CD4-positive, alpha-beta T cell (primary cell): ENCODE results near the gene ZNF532. TPM values are rescaled to one million over a fixed set of nuclear protein-coding genes. Genes with fewer than 3 reads are reported as not detected.

Experiments
- ATAC-seq: fragments of 200-7000 bp; cut with Tn5 transposase; one replicate; pipeline ENCODE4 v1.10.0; 2022; ENCODE audit warnings: mild to moderate bottlenecking; ENCODE audit not compliant: poor library complexity
- CTCF ChIA-PET: fragments of 350-600 bp; sonication (Branson Sonifier 250); formaldehyde crosslinking; loops from one replicate; lab custom pipeline; 2021; ENCODE audit warnings: antibody characterized with exemption, inconsistent platforms; lab: Charles Lee
- POLR2A ChIA-PET: fragments of 350-600 bp; sonication (Branson Sonifier 250); formaldehyde crosslinking; loops from one replicate; lab custom pipeline; 2021; ENCODE audit warnings: antibody characterized with exemption, inconsistent platforms; lab: Charles Lee
- DNase-seq, 14 experiments: peaks; one replicate each; pipeline ENCODE4 v3.0.0-alpha.2; 2013 to 2020; ENCODE audit warnings: mixed read lengths in 2 of 14
- H3K27ac ChIP-seq, 2 donors: one replicate each; pipeline versions ENCODE4 v1.5.1 to v1.7.0; 2013; ENCODE audit warnings: low read length in 2 of 2, low read depth in 1 of 2, mild to moderate bottlenecking in 1 of 2
- H3K27me3 ChIP-seq, 2 experiments: 1 replicate in 1 of 2; 2 replicates in 1 of 2; pipeline versions ENCODE4 v1.6.1 to v1.7.0; 2013; ENCODE audit warnings: low read length in 2 of 2, control low read depth in 1 of 2, mild to moderate bottlenecking in 1 of 2, moderate library complexity in 1 of 2; ENCODE audit not compliant: insufficient read depth in 2 of 2, control insufficient read depth in 1 of 2
- H3K36me3 ChIP-seq: one replicate; pipeline ENCODE4 v1.6.1; 2013; ENCODE audit warnings: low read length, control low read depth; ENCODE audit not compliant: insufficient read depth
- H3K4me1 ChIP-seq: one replicate; pipeline ENCODE4 v1.6.1; 2013; ENCODE audit warnings: low read length, control low read depth; ENCODE audit not compliant: insufficient read depth
- H3K4me3 ChIP-seq: one replicate; pipeline ENCODE4 v1.5.1; 2013; ENCODE audit warnings: mild to moderate bottlenecking, low read length, moderate library complexity
- H3K9me3 ChIP-seq, 2 experiments: 1 replicate in 1 of 2; 2 replicates in 1 of 2; pipeline versions ENCODE4 v1.6.1 to v1.7.0; 2013; ENCODE audit warnings: low read length in 2 of 2, mild to moderate bottlenecking in 2 of 2, control low read depth in 1 of 2, moderate library complexity in 1 of 2; ENCODE audit not compliant: control insufficient read depth in 1 of 2, insufficient read depth in 1 of 2
- H3K27ac Mint-ChIP-seq: one replicate; pipeline ENCODE4 v1.8.0; 2020; ENCODE audit warnings: mixed read lengths
- H3K27me3 Mint-ChIP-seq: one replicate; pipeline ENCODE4 v1.8.0; 2021; ENCODE audit warnings: mixed read lengths
- H3K36me3 Mint-ChIP-seq: one replicate; pipeline ENCODE4 v1.8.0; 2021; ENCODE audit warnings: low read depth, mixed read lengths
- H3K4me1 Mint-ChIP-seq: one replicate; pipeline ENCODE4 v1.8.0; 2021; ENCODE audit warnings: low read depth, mixed read lengths
- H3K4me3 Mint-ChIP-seq: one replicate; pipeline ENCODE4 v1.8.0; 2020; ENCODE audit warnings: mild to moderate bottlenecking, mixed read lengths
- H3K9me3 Mint-ChIP-seq: one replicate; pipeline ENCODE4 v1.8.0; 2020; ENCODE audit warnings: mixed read lengths
- CTCF ChIP-seq: fragments of 200-600 bp; IDR thresholded peaks from one replicate; pipeline ENCODE4 v1.8.0; 2022; ENCODE audit warnings: antibody characterized with exemption, mild to moderate bottlenecking
- intact Hi-C, 2 experiments: fragments of 100-400 bp; cut with DNase I in 1 of 2; cut with micrococcal nuclease in 1 of 2; formaldehyde crosslinking; loops; one replicate each; pipeline versions ENCODE4 v1.15.1 to v1.9.0; 2023 to 2025; cut with DNase I, micrococcal nuclease
- total RNA-seq, 174 experiments: library from RNA in 2 of 174; stranded (reverse) in 2 of 174; gene quantifications; one replicate each; pipeline ENCODE4 v1.2.3 and lab custom pipeline; 2021 to 2026

The ZNF532 gene
- total RNA-seq, 2 experiments from 2014 or later = 9.8 to 9.9 TPM

- TF ChIP-seq CTCF = no peak
- intact Hi-C loops = no loop called here
- no peak overlapping the region for H3K27ac ChIP-seq
- no peak for DNase-seq
- H3K4me1 Mint-ChIP-seq = no peaks in the 10 kb centered on the region
- no peaks in the 10 kb centered on the region for H3K4me1 ChIP-seq
- no peaks in the 10 kb centered on the region for H3K9me3 ChIP-seq
- ChIA-PET CTCF (no interaction called here), POLR2A (no interaction called here)
- H3K36me3 Mint-ChIP-seq = no peaks in the 10 kb centered on the region
- H3K36me3 ChIP-seq = no peaks in the 10 kb centered on the region
- ATAC-seq = no peak
- H3K27me3 ChIP-seq = peaks cover 0 to 2% of the 10 kb centered on the region in 2 experiments
- peaks cover 25% of the 10 kb centered on the region for H3K27me3 Mint-ChIP-seq
- H3K9me3 Mint-ChIP-seq = peaks cover 2% of the 10 kb centered on the region
- no peak overlapping the region for H3K27ac Mint-ChIP-seq
- H3K4me3 ChIP-seq = no peak overlapping the region
- H3K4me3 Mint-ChIP-seq = no peak overlapping the region
Measured at GRCh38 chr18:59026831-59027410, 162.2 kb downstream of the ZNF532 start.

- H3K27me3 ChIP-seq = peaks cover 2 to 5% of the 10 kb centered on the region in 2 experiments
- intact Hi-C loops = no loop called here
- ChIA-PET POLR2A (no interaction called here), CTCF (no interaction called here)
- no peak overlapping the region for H3K4me3 Mint-ChIP-seq
- ATAC-seq = no peak
- peaks cover 16% of the 10 kb centered on the region for H3K27me3 Mint-ChIP-seq
- no peak overlapping the region for H3K27ac Mint-ChIP-seq
- H3K36me3 ChIP-seq = no peaks in the 10 kb centered on the region
- no peak for TF ChIP-seq CTCF
- no peaks in the 10 kb centered on the region for H3K4me1 ChIP-seq
- H3K27ac ChIP-seq = no peak overlapping the region
- no peaks in the 10 kb centered on the region for H3K9me3 Mint-ChIP-seq
- no peaks in the 10 kb centered on the region for H3K36me3 Mint-ChIP-seq
- no peak overlapping the region for H3K4me3 ChIP-seq
- no peaks in the 10 kb centered on the region for H3K9me3 ChIP-seq
- H3K4me1 Mint-ChIP-seq = no peaks in the 10 kb centered on the region
- no peak for DNase-seq
Measured at GRCh38 chr18:59029663-59030429, 165.2 kb downstream of the ZNF532 start.

GRCh38 chr18:59032308-59032707 is 167.6 kb downstream of the ZNF532 start:
- CTCF ChIA-PET = no interaction called here
- Mint-ChIP-seq H3K36me3 (no peaks in the 10 kb centered on the region), H3K27ac (no peak overlapping the region), H3K4me3 (no peak overlapping the region), H3K9me3 (no peaks in the 10 kb centered on the region), H3K4me1 (no peaks in the 10 kb centered on the region), H3K27me3 (peaks cover 16% of the 10 kb centered on the region)
- intact Hi-C loops = no loop called here
- Histone ChIP-seq H3K27ac (no peak overlapping the region), H3K9me3 (no peaks in the 10 kb centered on the region), H3K4me1 (no peaks in the 10 kb centered on the region), H3K27me3 (peaks cover 2 to 5% of the 10 kb centered on the region in 2 experiments), H3K4me3 (no peak overlapping the region), H3K36me3 (no peaks in the 10 kb centered on the region)
- POLR2A ChIA-PET = no interaction called here
- no peak for ATAC-seq
- no peak for DNase-seq
- no peak for TF ChIP-seq CTCF
